HTERT RPE-1 (cell line): ENCODE data around the gene SLC30A3.

Source experiments
- in situ Hi-C: fragments of 300-500 bp; cut with MboI; formaldehyde crosslinking; loops from 4 replicates; pipeline ENCODE4 v1.14.3; 2020; ENCODE audit warnings: low sequenced_read_pairs

The SLC30A3 gene

GRCh38 chr2:27208486-27209050 lies 54.3 kb downstream of the SLC30A3 start:
- in situ Hi-C loops: no loop called here

- in situ Hi-C loops: no loop called here
Measured at GRCh38 chr2:27206346-27206745, 56.5 kb downstream of the SLC30A3 start.

GRCh38 chr2:27205206-27205605 lies 57.6 kb downstream of the SLC30A3 start:
- in situ Hi-C loops: no loop called here

- in situ Hi-C loops: no loop called here
Measured at GRCh38 chr2:27204566-27204965, 58.3 kb downstream of the SLC30A3 start.

GRCh38 chr2:27203741-27204140 lies 59.1 kb downstream of the SLC30A3 start:
- in situ Hi-C loops: no loop called here
